ENCODE data around the gene CCL28.
A peak's percentile ranks its signal among the peaks of the same experiment; 100 is the strongest.
"Not testable (repeated sequence)": the region's sequence is repeated elsewhere in the genome, so short reads cannot be mapped to it uniquely, and the experiment has no call there.

CCL28 gene

GRCh38 chr5:43369651-43370050 lies 42.5 kb downstream of the CCL28 start:
- TF ChIP-seq CTCF (conservative IDR thresholded peaks at IDR 0.05; ENCODE audit: control insufficient read depth, insufficient read depth, low read depth, low read length): no peak
- no peak overlapping the region for H3K4me3 ChIP-seq (ENCODE audit: control insufficient read depth, low read depth, low read length)
- peak; percentile 74 for DNase-seq (ENCODE audit: low read depth)

- TF ChIP-seq CTCF (conservative IDR thresholded peaks at IDR 0.05; ENCODE audit: control insufficient read depth, insufficient read depth, low read depth, low read length): no peak
- peak; percentile 74 for DNase-seq (ENCODE audit: low read depth)
Measured at GRCh38 chr5:43367909-43368669, 44.1 kb downstream of the CCL28 start.

GRCh38 chr5:43367453-43367852 lies 44.7 kb downstream of the CCL28 start:
- no peak for TF ChIP-seq CTCF (conservative IDR thresholded peaks at IDR 0.05; ENCODE audit: control insufficient read depth, insufficient read depth, low read depth, low read length)
- H3K4me3 ChIP-seq (ENCODE audit: control insufficient read depth, low read depth, low read length): no peak overlapping the region
- no peak for DNase-seq (ENCODE audit: low read depth)

More at GRCh38 chr5:43367909-43368669, 44.1 kb downstream of the CCL28 start:
- H3K4me3 ChIP-seq (ENCODE audit: control insufficient read depth, low read depth, low read length): no peak overlapping the region

GRCh38 chr5:43366680-43367246 lies 45.4 kb downstream of the CCL28 start:
- H3K4me3 ChIP-seq (ENCODE audit: control insufficient read depth, low read depth, low read length): not testable (repeated sequence)

DNA sequence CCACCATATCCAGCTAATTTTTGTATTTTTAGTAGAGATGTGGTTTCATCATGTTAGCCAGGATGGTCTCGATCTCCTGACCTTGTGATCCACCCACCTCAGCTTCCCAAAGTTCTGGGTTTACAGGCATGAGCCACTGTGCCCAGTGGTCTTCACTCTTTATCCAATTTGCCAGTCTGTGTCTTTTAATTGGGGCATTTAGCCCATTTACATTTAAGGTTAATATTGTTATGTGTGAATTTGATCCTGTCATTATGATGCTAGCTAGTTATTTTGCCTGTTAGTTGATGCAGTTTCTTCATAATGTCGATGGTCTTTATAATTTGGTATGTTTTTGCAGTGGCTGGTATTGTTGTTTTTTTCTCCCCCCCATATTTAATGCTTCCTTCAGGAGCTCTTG lies 47.0 kb downstream of the CCL28 start:
- not testable (repeated sequence) for H3K4me3 ChIP-seq (ENCODE audit: control insufficient read depth, low read depth, low read length); DNase-seq (ENCODE audit: low read depth)

More at GRCh38 chr5:43366680-43367246, 45.4 kb downstream of the CCL28 start:
- not testable (repeated sequence) for DNase-seq (ENCODE audit: low read depth)

- TF ChIP-seq CTCF (conservative IDR thresholded peaks at IDR 0.05; ENCODE audit: control insufficient read depth, insufficient read depth, low read depth, low read length): no peak
- H3K4me3 ChIP-seq (ENCODE audit: control insufficient read depth, low read depth, low read length): no peak overlapping the region
- no peak for DNase-seq (ENCODE audit: low read depth)
Measured at GRCh38 chr5:43363445-43364152, 48.6 kb downstream of the CCL28 start.

- no peak for DNase-seq (ENCODE audit: low read depth)
- H3K4me3 ChIP-seq (ENCODE audit: control insufficient read depth, low read depth, low read length): no peak overlapping the region
Measured at GRCh38 chr5:43362725-43363435, 49.3 kb downstream of the CCL28 start.

More at GRCh38 chr5:43362725-43363435, 49.3 kb downstream of the CCL28 start:
- TF ChIP-seq CTCF (conservative IDR thresholded peaks at IDR 0.05; ENCODE audit: control insufficient read depth, insufficient read depth, low read depth, low read length): no peak
